ENCODE results near the gene ID2. TPM values are rescaled to one million over a fixed set of nuclear protein-coding genes. Genes with fewer than 3 reads are reported as not detected.

ID2 gene
- total RNA-seq, 1 experiment from 2014 or later = 90.9 TPM

DNA sequence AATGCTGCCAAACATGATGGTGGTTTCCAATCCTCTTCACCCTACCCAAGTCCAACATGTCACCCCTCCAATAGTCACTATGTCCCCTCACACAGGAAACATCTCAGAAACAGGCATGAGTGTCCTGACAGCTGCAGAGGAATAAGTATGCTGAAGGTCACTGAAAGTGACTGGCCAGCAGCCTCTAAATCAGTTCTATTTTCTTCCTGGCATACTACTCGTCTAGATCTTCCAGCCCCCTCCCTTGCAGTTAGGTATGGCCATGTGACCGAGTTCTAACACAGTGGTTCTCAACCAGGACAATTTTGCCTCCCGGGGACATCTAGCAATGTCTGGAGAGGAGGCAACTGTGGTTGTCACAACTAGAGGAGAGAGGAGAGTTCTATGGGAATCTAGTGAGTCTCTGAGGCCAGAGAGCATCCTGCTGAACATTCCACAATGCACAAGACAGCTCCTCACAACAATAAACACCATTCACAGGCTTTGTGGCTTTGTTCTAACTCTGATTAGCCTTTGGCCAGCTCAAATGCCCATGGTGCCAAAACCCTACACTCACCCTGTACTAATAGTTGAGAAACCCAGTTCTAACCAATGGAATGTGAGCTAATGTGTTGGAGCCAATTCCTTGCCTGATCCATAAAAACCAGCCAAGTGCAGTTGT is 12.6 kb upstream of the ID2 start:
- Mint-ChIP-seq H3K4me3 (ENCODE audit: unreplicated experiment) (no peak overlapping the region), H3K27ac (ENCODE audit: unreplicated experiment) (no peak overlapping the region), H3K9me3 (ENCODE audit: unreplicated experiment) (peaks cover 10% of the 10 kb centered on the region), H3K36me3 (ENCODE audit: insufficient read depth, unreplicated experiment) (no peaks in the 10 kb centered on the region), H3K4me1 (ENCODE audit: low read depth, unreplicated experiment) (no peaks in the 10 kb centered on the region), H3K27me3 (ENCODE audit: insufficient read depth, unreplicated experiment) (no peaks in the 10 kb centered on the region)
- DNase-seq = no peak
- no peaks in the 10 kb centered on the region for H3K36me3 ChIP-seq (ENCODE audit: control insufficient read depth, insufficient read depth, low read length)
- no TSS peak for BruUV-seq (replicated peaks)
- H3K9me3 ChIP-seq = peaks cover 7% of the 10 kb centered on the region
- CTCF ChIA-PET = interaction anchor here (0.6 kb wide), 1 partner anchor 241 kb away, joined by 3 read pairs; no protein-coding TSS in a partner anchor
- no peak for TF ChIP-seq CTCF (IDR thresholded peaks at IDR 0.05; ENCODE audit: insufficient read depth in 1 of 2, low read depth in 1 of 2, low read length in 1 of 2, severe bottlenecking in 1 of 2, unreplicated experiment in 1 of 2)
- POLR2A ChIA-PET = no interaction called here
- no peaks in the 10 kb centered on the region for H3K27me3 ChIP-seq (replicated peaks; ENCODE audit: control insufficient read depth, insufficient read depth, low read length)
- no peaks in the 10 kb centered on the region for H3K4me1 ChIP-seq
- intact Hi-C loops (cut with micrococcal nuclease; ENCODE audit: unreplicated experiment) = no loop called here
- no peak overlapping the region for H3K4me3 ChIP-seq (ENCODE audit: low read depth, low read length)

- TF ChIP-seq CTCF (IDR thresholded peaks at IDR 0.05; ENCODE audit: insufficient read depth in 1 of 2, low read depth in 1 of 2, low read length in 1 of 2, severe bottlenecking in 1 of 2, unreplicated experiment in 1 of 2) = no peak
- Histone ChIP-seq H3K4me1 (peaks cover 3% of the 10 kb centered on the region; the same call in 1 of the 2 replicates), H3K9me3 (peaks cover 10% of the 10 kb centered on the region), H3K36me3 (ENCODE audit: control insufficient read depth, insufficient read depth, low read length) (no peaks in the 10 kb centered on the region), H3K4me3 (ENCODE audit: low read depth, low read length) (no peak overlapping the region), H3K27me3 (replicated peaks; ENCODE audit: control insufficient read depth, insufficient read depth, low read length) (no peaks in the 10 kb centered on the region)
- H3K36me3 Mint-ChIP-seq (ENCODE audit: insufficient read depth, unreplicated experiment) = no peaks in the 10 kb centered on the region
- no peaks in the 10 kb centered on the region for H3K27me3 Mint-ChIP-seq (ENCODE audit: insufficient read depth, unreplicated experiment)
- peaks cover 16% of the 10 kb centered on the region for H3K9me3 Mint-ChIP-seq (ENCODE audit: unreplicated experiment)
- ChIA-PET CTCF (no interaction called here), POLR2A (interaction anchor here (0.8 kb wide), 1 partner anchor 10 kb away, joined by 3 read pairs; no protein-coding TSS in a partner anchor)
- BruUV-seq (replicated peaks) = no TSS peak
- H3K27ac Mint-ChIP-seq (ENCODE audit: unreplicated experiment) = no peak overlapping the region
- H3K4me1 Mint-ChIP-seq (ENCODE audit: low read depth, unreplicated experiment) = no peaks in the 10 kb centered on the region
- intact Hi-C loops (cut with micrococcal nuclease; ENCODE audit: unreplicated experiment) = no loop called here
- H3K4me3 Mint-ChIP-seq (ENCODE audit: unreplicated experiment) = no peak overlapping the region
- DNase-seq = no peak
Observed at GRCh38 chr2:8670580-8670979, 11.3 kb upstream of the ID2 start.

DNA sequence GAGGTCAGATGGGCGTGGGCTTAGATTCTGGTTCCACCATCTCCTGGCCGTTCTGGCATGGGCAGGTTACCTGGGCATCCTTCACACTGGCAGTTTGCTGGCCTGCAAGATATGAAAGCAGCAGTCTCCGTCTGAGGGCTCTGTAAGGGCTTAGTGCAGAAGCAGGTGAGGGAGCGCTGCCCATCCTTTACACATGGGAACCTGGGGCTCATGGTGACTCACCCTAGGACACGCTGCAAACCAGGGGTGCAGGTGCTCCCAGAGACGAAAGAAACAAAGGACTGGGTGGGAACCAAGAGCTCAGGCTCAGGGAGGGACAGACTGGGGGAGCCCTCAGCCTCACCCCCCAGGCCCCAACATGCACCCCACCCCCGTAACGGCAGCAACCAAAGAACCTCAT is 10.7 kb upstream of the ID2 start:
- no peak overlapping the region for H3K4me3 Mint-ChIP-seq (ENCODE audit: unreplicated experiment)
- CTCF ChIA-PET = interaction anchor here (0.6 kb wide), 1 partner anchor 43 kb away, joined by 3 read pairs; no protein-coding TSS in a partner anchor
- DNase-seq = no peak
- Histone ChIP-seq H3K4me1 (peaks cover 8% of the 10 kb centered on the region; the same call in 1 of the 2 replicates), H3K27me3 (replicated peaks; ENCODE audit: control insufficient read depth, insufficient read depth, low read length) (no peaks in the 10 kb centered on the region), H3K9me3 (peaks cover 10% of the 10 kb centered on the region), H3K36me3 (ENCODE audit: control insufficient read depth, insufficient read depth, low read length) (no peaks in the 10 kb centered on the region), H3K4me3 (ENCODE audit: low read depth, low read length) (no peak overlapping the region)
- POLR2A ChIA-PET = no interaction called here
- no peaks in the 10 kb centered on the region for H3K27me3 Mint-ChIP-seq (ENCODE audit: insufficient read depth, unreplicated experiment)
- H3K36me3 Mint-ChIP-seq (ENCODE audit: insufficient read depth, unreplicated experiment) = no peaks in the 10 kb centered on the region
- no TSS peak for BruUV-seq (replicated peaks)
- intact Hi-C loops (cut with micrococcal nuclease; ENCODE audit: unreplicated experiment) = no loop called here
- TF ChIP-seq CTCF (IDR thresholded peaks at IDR 0.05; ENCODE audit: insufficient read depth in 1 of 2, low read depth in 1 of 2, low read length in 1 of 2, severe bottlenecking in 1 of 2, unreplicated experiment in 1 of 2) = no peak
- H3K9me3 Mint-ChIP-seq (ENCODE audit: unreplicated experiment) = peaks cover 16% of the 10 kb centered on the region
- no peak overlapping the region for H3K27ac Mint-ChIP-seq (ENCODE audit: unreplicated experiment)
- H3K4me1 Mint-ChIP-seq (ENCODE audit: low read depth, unreplicated experiment) = no peaks in the 10 kb centered on the region

Measured in Caco-2 (cell line).